WERI-Rb-1 (cell line): ENCODE results near the gene VPS39.
A peak's percentile ranks its signal among the peaks of the same experiment; 100 is the strongest.

Experiments
- DNase-seq: peaks from one replicate; pipeline ENCODE4 v3.0.0-alpha.2; 2020
- H3K27ac ChIP-seq: fragments of 250-450 bp; sonication (Bioruptor Pico); 2 replicates; pipeline ENCODE4 v1.5.1; 2020; ENCODE audit warnings: mild to moderate bottlenecking, moderate library complexity
- H3K27me3 ChIP-seq: fragments of 250-450 bp; sonication (Bioruptor Pico); 2 replicates; pipeline ENCODE4 v1.5.1; 2021; ENCODE audit warnings: mild to moderate bottlenecking, low read depth, moderate library complexity; ENCODE audit not compliant: insufficient read depth, severe bottlenecking
- H3K36me3 ChIP-seq: fragments of 250-450 bp; sonication (Bioruptor Pico); 2 replicates; pipeline ENCODE4 v1.5.1; 2020; ENCODE audit warnings: mild to moderate bottlenecking, moderate library complexity
- H3K4me3 ChIP-seq: 2 replicates; pipeline ENCODE4 v1.5.1; 2011; ENCODE audit warnings: low read depth, mild to moderate bottlenecking, control low read depth, low read length
- H3K9me3 ChIP-seq: fragments of 250-450 bp; sonication (Bioruptor Pico); 2 replicates; pipeline ENCODE4 v1.5.1; 2021; ENCODE audit warnings: mild to moderate bottlenecking, moderate library complexity; ENCODE audit not compliant: severe bottlenecking
- TF ChIP-seq, protein P1 (sequence below): IDR thresholded peaks from 2 replicates; pipeline ENCODE4 v1.5.1; 2011; ENCODE audit warnings: low read depth, mild to moderate bottlenecking, control low read depth, inconsistent platforms, low read length

VPS39 gene

DNA sequence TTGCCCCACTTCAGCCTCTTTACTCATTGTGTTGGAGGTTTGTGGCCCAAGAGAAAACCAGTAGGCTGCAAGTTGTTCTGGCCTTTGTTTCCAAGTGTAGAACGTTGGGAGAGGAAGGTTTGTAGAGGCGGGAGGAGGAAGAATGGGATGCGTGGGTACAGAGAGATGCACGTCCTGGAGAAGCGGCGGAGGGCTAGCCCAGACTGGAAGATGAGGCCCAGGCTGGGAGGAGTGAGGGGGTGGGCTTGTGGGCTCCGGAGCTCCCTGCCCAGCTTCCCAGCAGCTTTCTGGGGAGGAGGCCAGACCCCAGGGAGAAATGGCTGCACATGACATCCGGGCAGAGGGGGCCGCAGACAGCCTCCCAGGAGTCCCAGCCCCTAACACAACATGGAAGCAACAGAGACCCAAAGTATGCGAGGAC lies 57.0 kb downstream of the VPS39 start:
- Histone ChIP-seq H3K9me3 (no peaks in the 10 kb centered on the region), H3K27me3 (no peaks in the 10 kb centered on the region), H3K4me3 (no peak overlapping the region), H3K27ac (no peak overlapping the region), H3K36me3 (no peaks in the 10 kb centered on the region)
- no peak for DNase-seq
- TF ChIP-seq, protein P1, sequence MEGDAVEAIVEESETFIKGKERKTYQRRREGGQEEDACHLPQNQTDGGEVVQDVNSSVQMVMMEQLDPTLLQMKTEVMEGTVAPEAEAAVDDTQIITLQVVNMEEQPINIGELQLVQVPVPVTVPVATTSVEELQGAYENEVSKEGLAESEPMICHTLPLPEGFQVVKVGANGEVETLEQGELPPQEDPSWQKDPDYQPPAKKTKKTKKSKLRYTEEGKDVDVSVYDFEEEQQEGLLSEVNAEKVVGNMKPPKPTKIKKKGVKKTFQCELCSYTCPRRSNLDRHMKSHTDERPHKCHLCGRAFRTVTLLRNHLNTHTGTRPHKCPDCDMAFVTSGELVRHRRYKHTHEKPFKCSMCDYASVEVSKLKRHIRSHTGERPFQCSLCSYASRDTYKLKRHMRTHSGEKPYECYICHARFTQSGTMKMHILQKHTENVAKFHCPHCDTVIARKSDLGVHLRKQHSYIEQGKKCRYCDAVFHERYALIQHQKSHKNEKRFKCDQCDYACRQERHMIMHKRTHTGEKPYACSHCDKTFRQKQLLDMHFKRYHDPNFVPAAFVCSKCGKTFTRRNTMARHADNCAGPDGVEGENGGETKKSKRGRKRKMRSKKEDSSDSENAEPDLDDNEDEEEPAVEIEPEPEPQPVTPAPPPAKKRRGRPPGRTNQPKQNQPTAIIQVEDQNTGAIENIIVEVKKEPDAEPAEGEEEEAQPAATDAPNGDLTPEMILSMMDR, result no peak

DNA sequence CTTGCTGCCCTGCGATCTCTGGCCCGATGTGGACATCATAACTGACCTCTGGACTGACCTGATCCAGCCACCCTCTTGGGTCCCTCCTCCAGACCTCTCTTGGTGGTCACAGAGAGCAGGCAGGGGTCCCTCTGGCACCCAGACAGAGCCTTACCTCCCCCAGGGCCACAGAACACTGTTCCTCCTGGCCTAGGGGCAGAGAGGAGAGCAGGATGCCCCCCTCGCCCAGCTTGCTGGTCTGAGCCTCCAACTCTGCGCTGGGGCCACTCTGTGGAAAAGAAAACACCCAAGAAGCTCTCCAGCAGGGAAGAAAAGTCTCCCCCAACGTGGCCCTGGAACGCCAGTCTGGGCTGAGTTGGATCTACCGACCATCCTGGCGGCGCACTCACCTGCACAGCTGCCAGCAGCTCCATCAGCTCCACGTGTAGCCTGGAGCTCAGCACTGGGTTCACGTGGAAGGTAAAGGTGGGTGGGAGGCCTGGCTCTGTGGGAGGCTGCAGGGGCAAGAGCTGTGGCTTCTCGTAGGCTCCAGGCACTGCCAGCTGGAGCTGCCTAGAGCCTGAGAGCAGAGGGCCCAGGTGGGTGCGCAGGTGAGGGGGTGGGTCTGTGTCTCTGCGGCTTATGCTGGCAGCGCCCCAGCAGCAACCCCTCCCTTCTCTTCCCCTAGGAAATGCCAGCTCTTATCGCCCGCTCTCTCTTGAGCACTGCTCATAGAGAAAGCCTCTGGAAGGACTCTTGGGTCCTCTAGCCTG lies 57.7 kb downstream of the VPS39 start:
- Histone ChIP-seq H3K27ac (no peak overlapping the region), H3K27me3 (no peaks in the 10 kb centered on the region), H3K36me3 (no peaks in the 10 kb centered on the region), H3K4me3 (no peak overlapping the region), H3K9me3 (no peaks in the 10 kb centered on the region)
- no peak for DNase-seq
- TF ChIP-seq, protein P1, result no peak

DNA sequence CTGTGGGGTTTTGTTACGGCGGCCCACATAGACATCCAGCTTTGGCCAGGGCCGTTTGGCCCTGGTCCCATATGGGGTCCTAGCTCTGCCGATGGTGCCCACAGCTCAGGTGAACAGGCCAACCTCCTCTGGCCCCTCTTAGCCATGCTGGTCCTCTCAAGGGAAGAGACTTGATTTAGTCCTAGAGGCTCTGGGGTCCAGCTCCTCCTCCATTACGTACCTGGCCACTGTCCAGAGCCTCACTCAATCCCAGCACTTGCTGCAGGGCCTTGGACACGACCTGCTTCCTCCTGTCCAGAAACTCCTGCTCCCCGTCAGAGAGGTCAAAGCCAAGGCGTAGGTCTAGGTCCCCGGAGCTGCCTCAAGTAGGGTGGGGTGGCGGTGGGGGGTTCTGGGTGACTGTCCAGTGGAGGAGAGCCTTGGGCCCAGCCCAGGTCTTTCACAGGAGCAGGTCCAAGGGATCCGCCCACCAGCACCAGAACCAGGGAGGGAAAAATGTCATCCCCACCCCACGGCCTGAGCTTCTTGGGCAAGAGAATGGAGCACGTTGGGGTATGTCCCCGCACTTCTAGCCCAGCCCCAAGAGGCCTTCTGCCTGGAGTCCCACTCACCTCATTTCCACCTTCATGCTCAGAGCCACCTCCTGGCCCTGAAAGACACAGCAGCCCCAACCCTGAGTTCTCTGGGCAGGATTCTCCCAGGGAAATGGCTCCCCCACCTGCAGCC lies 58.4 kb downstream of the VPS39 start:
- Histone ChIP-seq H3K27ac (no peak overlapping the region), H3K36me3 (no peaks in the 10 kb centered on the region), H3K4me3 (no peak overlapping the region), H3K9me3 (no peaks in the 10 kb centered on the region), H3K27me3 (no peaks in the 10 kb centered on the region)
- TF ChIP-seq, protein P1, result peak; percentile 20; the same call in 1 of the 2 replicates
- DNase-seq, result no peak

DNA sequence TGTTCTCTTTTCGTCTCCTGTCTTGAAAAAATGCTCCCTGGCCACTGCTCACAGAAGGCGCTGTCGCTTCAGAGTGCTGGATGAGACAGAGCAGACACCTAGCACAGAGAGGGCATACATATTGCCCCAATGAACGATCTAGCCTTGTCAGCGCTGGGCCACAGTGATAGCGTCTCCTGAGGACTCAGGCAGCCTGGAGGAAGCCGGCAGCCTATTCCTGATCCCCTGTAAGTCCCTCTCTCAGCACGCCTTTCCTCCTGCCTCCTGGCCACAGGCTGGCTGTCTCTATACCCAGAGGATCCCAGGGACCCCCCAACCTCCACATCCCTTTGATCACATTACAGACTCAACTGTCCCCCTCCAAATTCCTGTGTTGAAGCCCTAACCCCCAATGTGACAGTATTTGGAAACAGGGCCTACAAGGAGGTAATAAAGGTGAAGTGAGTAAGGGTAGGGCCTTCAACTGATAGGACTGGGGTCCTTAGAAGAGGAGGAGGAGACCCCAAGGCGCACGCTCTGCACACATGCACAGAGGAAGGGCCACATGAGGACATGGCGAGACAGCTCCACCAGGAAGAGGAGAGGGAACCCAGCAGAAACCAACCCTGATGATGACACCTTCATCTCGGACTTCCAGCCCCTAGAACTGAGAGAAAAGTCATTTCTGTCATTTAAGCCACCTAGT lies 59.2 kb downstream of the VPS39 start:
- no peaks in the 10 kb centered on the region for H3K36me3 ChIP-seq
- no peak overlapping the region for H3K27ac ChIP-seq
- TF ChIP-seq, protein P1, result no peak
- H3K9me3 ChIP-seq, result no peaks in the 10 kb centered on the region
- no peaks in the 10 kb centered on the region for H3K27me3 ChIP-seq
- DNase-seq, result no peak
- H3K4me3 ChIP-seq, result no peak overlapping the region

DNA sequence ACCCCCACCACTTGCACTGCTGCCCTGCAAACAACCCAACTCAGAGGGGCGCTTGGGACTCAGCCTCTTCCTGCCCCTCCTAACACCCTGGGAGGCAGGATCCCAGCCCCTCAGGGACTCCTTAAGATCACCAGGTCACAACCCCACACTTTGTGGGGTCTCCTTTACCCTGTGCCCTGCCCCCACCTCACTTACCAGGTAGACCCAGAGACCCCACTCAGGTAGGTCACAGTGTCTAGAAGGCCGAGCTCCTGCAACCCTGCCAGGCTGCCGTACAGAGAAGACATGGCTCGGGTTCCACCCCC lies 60.7 kb downstream of the VPS39 start:
- Histone ChIP-seq H3K36me3 (no peaks in the 10 kb centered on the region), H3K27me3 (no peaks in the 10 kb centered on the region), H3K27ac (no peak overlapping the region), H3K4me3 (no peak overlapping the region), H3K9me3 (no peaks in the 10 kb centered on the region)
- no peak for DNase-seq
- TF ChIP-seq, protein P1, result no peak
